GM18526 (cell line): Measurements from ENCODE around the gene ERRFI1.

Experiments
- POLR2A ChIP-seq: IDR thresholded peaks from 3 replicates; pipeline ENCODE4 v1.6.1; 2011; ENCODE audit not compliant: insufficient read length; ENCODE audit errors: extremely low read depth

Gene ERRFI1

DNA sequence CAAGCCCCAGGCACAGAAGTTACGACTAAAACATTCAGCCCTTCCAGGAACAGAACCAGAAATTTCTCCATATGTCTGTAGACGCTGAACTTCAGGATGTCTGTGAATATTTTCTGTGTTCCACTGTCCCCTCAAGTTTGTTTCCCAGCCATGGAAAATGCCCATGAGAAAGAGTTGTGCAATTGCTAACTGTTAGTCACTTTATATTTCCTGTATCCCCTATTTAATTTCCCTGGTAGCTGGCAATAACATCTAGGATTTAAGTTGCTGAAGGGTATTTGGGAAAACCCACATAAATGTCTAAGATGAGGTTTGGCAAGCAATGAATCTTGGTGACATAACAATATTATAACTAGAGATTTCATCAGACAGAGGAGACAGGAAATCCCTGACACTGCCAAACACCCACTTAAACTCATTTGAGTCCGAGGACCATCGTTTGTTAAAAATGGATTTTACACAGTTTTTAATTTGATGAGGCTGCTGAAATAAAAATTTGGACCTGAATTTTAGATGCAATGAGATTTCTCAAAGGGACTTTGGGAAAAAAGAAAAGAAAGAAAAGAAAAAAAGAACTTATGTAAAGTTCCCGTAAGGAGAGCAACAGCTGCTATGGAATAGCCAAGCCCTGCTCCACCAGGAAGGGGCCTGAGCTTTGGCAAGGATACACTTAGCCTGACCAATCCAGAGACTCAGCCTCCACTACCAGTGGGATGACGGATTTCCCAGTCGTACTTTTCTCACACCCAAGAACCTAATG, 21.8 kb upstream of the ERRFI1 start:
- no peak for TF ChIP-seq POLR2A

DNA sequence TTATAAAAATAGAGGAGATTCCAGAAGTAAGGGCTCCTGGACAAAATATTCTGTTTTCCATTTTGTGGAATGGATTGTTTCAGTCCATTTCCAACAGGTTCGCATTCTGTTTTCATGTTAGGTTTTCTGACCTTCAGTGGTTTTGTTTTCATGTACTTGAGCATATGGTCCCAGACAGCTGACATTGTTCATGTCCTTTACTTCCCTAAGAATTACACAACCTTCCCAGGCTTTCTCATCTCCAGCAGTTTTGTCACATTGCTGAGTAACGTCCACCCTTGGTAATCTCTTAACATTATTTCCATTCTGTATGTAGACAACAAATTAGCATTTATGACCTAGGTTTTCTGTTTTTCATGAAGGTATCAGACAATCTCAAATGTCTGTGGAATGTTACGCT, 21.0 kb upstream of the ERRFI1 start:
- no peak for TF ChIP-seq POLR2A

DNA sequence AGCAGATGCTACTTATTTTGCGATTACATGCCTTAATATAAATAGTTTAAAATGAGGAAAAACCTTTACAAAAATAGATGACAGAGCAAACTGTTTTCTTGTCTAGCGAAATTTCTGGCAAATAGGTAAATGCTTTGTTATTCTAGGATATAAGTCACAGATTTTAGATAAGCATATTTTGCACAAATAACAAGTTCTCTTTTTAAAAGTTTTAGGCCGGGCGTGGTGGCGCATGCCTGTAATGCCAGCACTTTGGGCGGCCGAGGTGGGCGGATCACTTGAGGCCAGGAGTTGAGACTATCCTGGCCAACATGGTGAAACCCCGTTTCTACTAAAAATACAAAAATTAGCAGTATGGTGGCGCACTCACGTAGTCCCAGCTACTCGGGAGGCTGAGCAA, 20.3 kb upstream of the ERRFI1 start:
- no peak for TF ChIP-seq POLR2A

DNA sequence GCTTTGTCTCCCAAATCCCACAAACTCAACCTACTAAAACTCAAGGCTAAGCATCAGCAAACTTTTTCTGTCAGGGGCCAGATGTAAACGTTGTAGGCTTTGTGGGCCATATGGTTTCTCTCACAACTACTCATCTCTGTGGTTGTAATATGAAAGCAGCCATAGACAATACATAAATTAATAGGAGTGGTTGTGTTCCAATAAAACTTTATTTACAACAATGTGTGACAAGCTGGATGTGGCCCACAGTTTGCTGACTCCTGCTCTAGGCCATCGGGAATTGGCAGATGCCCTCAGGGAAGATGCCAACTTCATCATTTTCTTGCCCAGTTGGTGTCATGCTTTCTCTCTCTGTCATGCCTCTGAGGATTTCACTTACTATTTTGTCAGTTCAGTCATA, 17.5 kb upstream of the ERRFI1 start:
- TF ChIP-seq POLR2A = no peak

DNA sequence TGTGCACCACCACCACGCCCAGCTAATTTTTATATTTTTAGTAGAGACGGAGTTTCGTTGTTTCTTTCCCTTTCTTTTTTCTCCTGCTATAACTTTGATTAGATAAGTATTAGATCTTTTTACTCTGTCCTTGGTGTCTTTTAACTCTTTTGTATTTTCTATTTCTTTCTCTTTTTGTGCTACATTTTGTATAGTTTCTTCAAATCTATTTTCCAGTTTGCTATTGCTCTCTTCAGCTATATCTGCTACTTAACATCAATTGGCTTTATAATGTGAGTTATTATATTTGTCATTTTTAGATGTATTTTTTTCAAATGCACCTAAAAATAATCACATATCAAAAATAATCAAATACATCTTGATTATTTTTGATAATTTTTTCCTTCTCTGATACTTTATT, 16.0 kb upstream of the ERRFI1 start:
- TF ChIP-seq POLR2A = no peak

DNA sequence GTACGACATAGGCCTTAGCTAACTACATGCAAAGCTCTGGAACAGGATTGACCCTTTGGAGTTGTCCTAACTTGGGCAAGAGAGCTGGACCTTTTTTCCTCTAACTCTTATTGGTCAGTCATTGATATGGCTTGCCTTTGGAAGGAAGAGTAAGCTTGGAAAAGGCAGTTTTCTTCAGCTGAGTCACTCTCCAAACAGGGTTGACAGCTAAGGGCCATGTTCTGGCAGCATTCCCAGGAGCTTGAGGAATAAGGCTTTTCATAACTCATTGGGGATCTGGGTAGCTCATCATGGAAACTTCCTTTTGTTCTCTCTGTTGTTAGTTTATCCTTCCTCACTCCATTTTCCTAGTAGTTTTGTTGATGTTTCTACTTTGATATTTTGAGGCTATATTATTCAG, 14.5 kb upstream of the ERRFI1 start:
- TF ChIP-seq POLR2A = no peak

DNA sequence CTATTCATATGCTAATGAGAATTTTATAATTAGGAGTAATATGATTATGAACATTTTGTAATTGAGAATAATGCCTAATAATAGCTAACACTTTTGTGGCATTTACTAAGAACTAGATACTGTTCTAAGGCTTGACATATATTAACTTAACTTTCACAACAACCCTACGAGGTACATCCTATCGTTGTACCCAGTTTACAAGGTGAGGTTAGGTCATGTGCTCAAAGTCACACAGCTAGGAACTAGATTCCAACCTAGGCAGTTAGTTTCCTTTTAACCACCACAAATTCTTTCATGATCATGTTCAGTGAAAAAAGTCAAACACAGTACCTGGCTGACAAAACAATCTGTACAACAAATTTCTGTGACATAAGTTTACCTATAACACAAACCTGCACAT, 13.0 kb upstream of the ERRFI1 start:
- no peak for TF ChIP-seq POLR2A

DNA sequence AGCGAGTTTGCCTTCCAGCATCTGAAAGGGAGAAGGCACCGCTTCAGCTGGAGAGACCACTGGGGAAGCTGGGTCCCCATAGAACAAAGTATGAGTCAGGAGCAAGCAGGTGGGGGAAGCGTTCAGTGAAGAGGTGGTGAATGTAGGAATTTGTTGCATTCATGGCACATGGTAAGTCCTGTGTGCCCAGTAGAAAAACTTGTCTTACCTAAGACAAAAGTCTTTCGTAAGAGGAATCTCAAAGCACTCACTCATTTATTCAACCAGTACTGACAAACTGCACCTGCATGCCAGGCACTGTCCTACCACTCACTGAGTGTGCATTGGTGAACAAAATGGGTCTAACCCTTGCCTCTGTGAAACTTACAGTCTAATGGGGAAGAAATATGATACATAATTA, 9.2 kb upstream of the ERRFI1 start:
- no peak for TF ChIP-seq POLR2A

DNA sequence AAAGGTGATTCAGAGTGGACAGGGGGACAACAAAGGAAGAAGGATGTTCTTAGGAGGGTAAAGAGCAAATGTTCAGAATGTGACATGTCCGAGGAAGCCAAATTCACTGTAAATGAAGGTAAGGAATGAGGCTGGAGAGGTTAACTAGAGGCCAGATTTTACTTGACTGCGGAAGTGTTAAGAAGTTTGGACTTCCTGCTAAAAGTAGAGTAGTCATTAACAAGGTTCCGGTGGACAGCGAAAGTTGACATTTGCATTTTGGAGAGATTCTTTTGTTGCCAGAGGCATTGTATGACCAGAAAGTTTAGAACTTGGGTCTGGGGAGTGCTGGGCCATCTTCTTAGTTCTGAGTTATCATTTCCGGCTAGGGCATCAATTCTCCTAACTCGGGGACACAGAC, 7.2 kb upstream of the ERRFI1 start:
- no peak for TF ChIP-seq POLR2A

DNA sequence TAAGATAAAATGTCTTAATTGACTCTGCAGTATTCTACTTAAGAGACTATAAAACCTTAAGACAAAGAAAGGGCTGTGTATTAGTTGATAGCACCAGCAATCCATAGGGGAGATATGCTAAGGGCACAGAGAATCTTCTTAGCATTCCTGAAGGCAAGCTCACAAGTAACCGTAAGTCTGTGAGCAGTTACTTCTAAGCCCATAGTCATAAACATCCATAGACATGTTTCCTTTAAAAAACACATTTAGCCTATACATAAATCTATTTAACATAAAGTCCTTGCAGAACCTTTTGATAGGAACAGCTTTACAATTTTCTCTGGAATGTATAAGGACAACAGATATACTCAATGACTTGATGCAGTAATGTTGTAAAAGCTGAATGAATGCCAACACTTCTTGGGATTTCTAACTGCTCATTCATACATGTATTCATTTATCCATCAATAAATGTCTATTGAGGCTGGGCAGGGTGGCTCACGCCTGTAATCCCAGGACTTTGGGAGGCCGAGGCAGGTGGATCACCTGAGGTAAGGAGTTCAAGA, 6.3 kb upstream of the ERRFI1 start:
- TF ChIP-seq POLR2A = no peak

DNA sequence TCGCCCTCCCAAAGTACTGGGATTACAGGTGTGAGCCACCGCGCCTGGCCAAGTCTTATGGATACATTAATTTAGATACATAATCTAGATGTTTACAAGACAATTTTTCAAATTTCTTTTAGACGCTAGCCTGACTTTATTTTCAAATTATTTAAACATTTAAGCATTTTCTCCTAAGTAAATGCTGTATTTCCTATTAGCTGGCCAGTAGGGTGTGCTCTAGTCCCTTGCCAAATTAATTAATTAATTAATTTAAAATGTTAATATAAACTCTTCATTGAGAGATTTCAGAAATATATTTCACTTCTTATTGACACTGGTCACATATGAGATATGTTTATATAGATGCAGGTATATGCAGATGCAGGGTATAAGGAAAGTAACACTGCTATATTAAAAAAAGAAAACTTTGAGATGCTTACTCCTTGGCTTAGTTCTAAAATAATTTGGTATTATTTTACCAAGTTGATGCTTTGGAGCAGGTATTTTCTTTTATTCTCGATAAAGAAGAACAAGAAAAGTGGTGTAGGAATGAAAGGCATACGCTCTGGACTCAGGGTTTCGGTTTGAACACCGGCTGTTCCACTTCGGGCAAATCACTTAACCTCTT, 5.2 kb upstream of the ERRFI1 start:
- TF ChIP-seq POLR2A = no peak

DNA sequence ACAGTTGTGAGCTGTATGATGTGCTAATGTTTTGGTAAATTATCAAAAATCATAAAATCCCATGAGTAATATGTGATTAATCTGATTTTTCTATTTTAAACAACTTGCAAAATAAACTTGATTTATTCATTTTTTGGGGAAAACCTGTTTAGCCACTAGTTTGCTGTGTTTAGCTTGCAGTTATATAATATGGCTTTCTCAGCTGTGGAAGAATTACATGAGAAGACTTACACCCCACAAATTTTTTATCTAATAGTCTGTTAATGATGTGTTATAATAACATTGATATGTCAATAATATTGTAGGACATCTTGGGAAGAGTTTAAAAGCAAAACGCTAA, 2.4 kb upstream of the ERRFI1 start:
- TF ChIP-seq POLR2A = no peak

DNA sequence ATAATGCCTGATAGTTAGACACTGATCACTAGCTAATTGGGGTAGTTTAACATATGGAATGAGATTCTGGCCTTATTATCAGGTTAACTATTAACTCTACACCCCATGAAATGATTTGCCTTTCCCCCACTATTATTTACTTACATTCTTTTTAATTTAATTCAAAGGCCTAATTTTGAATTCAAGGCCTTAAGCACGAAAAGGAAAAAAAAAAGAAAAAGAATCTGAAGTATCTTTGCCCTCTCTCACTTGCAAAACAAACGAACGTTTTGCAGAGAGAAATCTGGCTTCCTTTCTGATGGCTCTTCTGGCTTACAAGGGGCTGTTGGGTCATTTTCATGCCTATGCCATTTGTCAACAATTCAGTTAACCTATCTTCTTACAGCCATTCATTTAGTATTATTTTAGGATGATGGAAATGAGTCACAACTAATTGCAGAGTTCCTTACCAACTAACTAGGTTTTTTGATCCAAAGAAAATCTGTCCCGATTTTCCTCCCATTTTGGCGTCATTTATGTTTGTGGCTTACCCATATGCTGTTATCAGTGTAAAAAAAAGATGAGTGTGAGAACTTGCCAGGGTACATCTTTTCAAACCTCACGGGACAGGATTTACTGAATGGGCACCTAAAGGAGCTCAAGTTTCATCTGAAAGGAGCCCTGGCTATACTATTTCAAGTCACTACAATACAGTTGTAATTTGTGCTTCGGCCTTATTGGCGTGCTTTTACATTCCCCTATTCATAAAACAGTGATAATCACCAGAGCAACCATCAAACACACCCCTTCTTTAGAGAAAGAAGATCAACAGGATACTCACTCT, 1.9 kb upstream of the ERRFI1 start:
- no peak for TF ChIP-seq POLR2A

DNA sequence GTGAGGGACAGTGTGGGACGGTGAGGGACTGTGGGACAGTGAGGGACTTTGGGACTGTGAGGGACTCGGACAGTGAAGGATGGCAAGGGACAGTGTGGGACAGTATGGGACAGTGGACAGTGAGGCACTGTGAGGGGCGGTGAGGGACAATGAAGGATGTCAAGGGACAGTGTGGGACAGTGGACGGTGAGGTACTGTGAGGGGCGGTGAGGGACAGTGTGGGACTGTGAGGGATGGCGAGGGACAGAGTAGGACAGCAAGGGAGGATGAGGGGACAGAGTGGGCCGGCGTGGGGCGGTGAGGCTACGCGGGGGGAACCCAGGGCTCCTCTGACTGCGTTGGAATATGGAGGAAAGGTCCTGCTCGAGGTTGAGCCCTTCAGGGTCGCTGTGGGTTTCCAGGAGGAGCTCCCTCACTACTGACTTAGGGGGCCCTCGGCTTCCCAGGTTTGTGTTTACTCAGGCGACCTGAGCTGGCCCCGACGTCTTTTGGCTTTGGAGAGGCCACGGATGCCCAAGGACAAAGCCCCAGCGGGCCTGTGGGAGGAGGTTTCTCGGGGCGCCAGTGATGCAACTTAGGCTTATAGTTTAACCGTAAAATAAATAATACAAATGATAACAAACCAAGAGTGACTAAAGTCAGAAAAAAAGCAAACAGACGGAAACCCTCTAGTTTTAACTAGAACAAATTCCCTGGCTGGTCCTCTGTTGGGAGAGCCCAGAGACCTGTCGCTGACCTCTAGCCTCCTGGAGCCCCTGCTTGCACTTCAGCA, 1.1 kb upstream of the ERRFI1 start:
- no peak for TF ChIP-seq POLR2A

DNA sequence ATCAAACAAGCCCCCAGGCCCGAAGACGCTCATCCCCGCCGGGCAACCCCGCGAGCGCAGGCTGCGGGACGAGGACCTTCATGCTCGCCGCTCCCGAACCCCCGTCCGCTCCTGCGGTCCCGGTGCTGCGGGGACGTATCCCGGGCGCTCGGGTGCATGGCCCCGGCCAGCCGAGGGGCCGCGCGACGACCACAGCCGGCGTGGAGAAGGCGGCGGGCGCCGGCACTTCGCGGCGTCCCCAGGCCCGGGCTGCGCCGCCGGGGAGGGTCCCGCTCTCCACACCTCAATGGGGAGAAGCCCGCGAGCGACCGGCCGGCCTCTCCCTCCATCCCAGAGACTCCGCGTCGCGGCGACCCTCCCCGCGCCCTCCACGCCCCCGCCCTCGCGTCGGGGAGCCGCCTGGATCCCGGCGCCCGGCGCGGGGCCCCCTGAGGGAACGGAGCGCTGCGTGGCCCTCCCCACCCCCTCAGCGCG, 401 bp downstream of the ERRFI1 start:
- no peak for TF ChIP-seq POLR2A
